Hepatocyte (in vitro differentiated cells): ENCODE data around the gene XPO6.

Experiments used
- CTCF ChIP-seq: fragments of 200-600 bp; sonication (generic); IDR thresholded peaks from 2 replicates; pipeline ENCODE4 v1.5.1; 2016; ENCODE audit warnings: antibody characterized with exemption, mild to moderate bottlenecking; ENCODE audit not compliant: poor library complexity
- EZH2 ChIP-seq: fragments of 200-600 bp; sonication (generic); IDR thresholded peaks from 2 replicates; pipeline ENCODE4 v1.6.1; 2016; ENCODE audit warnings: antibody characterized with exemption, mild to moderate bottlenecking, borderline replicate concordance

- TF ChIP-seq CTCF (no peak), EZH2 (no peak)
These were observed 150.2 kb downstream of the XPO6 start for GRCh38 chr16:28061352-28062101.
